ENCODE data around the gene BRCA2.

The BRCA2 gene

GRCh38 chr13:32429433-32429909, 114.2 kb downstream of the BRCA2 start:
- no peak for DNase-seq

- DNase-seq = no peak
Measured at GRCh38 chr13:32430018-32430747, 114.9 kb downstream of the BRCA2 start.

- DNase-seq = no peak
Measured at GRCh38 chr13:32431361-32431760, 116.1 kb downstream of the BRCA2 start.

- no peak for DNase-seq
Measured at GRCh38 chr13:32432856-32433255, 117.5 kb downstream of the BRCA2 start.

GRCh38 chr13:32438871-32439270, 123.6 kb downstream of the BRCA2 start:
- no peak for DNase-seq

GRCh38 chr13:32443111-32443510, 127.8 kb downstream of the BRCA2 start:
- DNase-seq = no peak

- DNase-seq = no peak
Measured at GRCh38 chr13:32445461-32445860, 130.2 kb downstream of the BRCA2 start.

- no peak for DNase-seq
Measured at GRCh38 chr13:32446220-32446619, 130.9 kb downstream of the BRCA2 start.

- no peak for DNase-seq
Measured at GRCh38 chr13:32446773-32447465, 131.6 kb downstream of the BRCA2 start.

GRCh38 chr13:32447894-32448623, 132.8 kb downstream of the BRCA2 start:
- DNase-seq = no peak

GRCh38 chr13:32448972-32449371, 133.7 kb downstream of the BRCA2 start:
- no peak for DNase-seq

Data from T1000 (cell line).